H1 (cell line): ENCODE data around the gene KLHL30. TPM values are rescaled to one million over a fixed set of nuclear protein-coding genes. Genes with fewer than 3 reads are reported as not detected.

Source experiments
- CTCF ChIA-PET: fragments of 300-600 bp; sonication (Branson Sonifier 250); formaldehyde crosslinking; loops from one replicate; lab custom pipeline; 2021; ENCODE audit not compliant: partially characterized antibody; lab: Charles Lee
- POLR2A ChIA-PET: fragments of 300-600 bp; sonication (Branson Sonifier 250); formaldehyde crosslinking; loops from one replicate; lab custom pipeline; 2021; ENCODE audit warnings: inconsistent platforms; ENCODE audit not compliant: partially characterized antibody; lab: Charles Lee
- DNase-seq, 2 experiments: peaks; one replicate each; pipeline versions ENCODE4 v3.0.0 to v3.0.0-alpha.2; 2010 to 2022; ENCODE audit warnings: low spot score in 2 of 2, low read depth in 1 of 2, mixed read lengths in 1 of 2
- FAIRE-seq: peaks from 2 replicates; lab custom pipeline; 2011; peaks lifted over from hg19 to GRCh38; lab: Jason Lieb, UNC
- H2AFZ ChIP-seq: 2 replicates; pipeline ENCODE4 v1.8.1; 2012; ENCODE audit warnings: low read length, inconsistent platforms
- H2AK5ac ChIP-seq: 2 replicates; pipeline ENCODE4 v1.6.1; 2013; ENCODE audit warnings: low read depth, low read length
- H2BK120ac ChIP-seq: replicated peaks from 2 replicates; pipeline ENCODE3; 2013; ENCODE audit warnings: low read depth, low read length, inconsistent platforms
- H2BK12ac ChIP-seq: 2 replicates; pipeline ENCODE4 v1.6.1; 2013; ENCODE audit warnings: low read depth, low read length
- H2BK15ac ChIP-seq: 2 replicates; pipeline ENCODE4 v1.6.1; 2013; ENCODE audit warnings: low read length
- H2BK20ac ChIP-seq: 2 replicates; pipeline ENCODE4 v1.6.1; 2013; ENCODE audit warnings: low read length
- H2BK5ac ChIP-seq: 2 replicates; pipeline ENCODE4 v1.6.1; 2013; ENCODE audit warnings: low read depth, low read length
- H3K14ac ChIP-seq: 2 replicates; pipeline ENCODE4 v1.6.1; 2013; ENCODE audit warnings: inconsistent platforms; ENCODE audit not compliant: insufficient read length
- H3K18ac ChIP-seq: 2 replicates; pipeline ENCODE4 v1.6.1; 2013; ENCODE audit warnings: low read length; ENCODE audit errors: extremely low read depth
- H3K23ac ChIP-seq: 2 replicates; pipeline ENCODE4 v1.6.1; 2013; ENCODE audit warnings: inconsistent platforms; ENCODE audit not compliant: insufficient read length
- H3K23me2 ChIP-seq: 2 replicates; pipeline ENCODE4 v1.6.1; 2013; ENCODE audit warnings: low read depth, low read length
- H3K27ac ChIP-seq: 2 replicates; pipeline ENCODE4 v1.6.1; 2011; ENCODE audit warnings: low read depth, low read length, inconsistent platforms
- H3K27me3 ChIP-seq, 4 experiments: replicated peaks in 1 of 4; 1 replicate in 1 of 4; 2 replicates in 3 of 4; pipeline versions ENCODE4 v1.6.1 to v1.8.1; 2011 to 2013; ENCODE audit warnings: low read length in 3 of 4, mild to moderate bottlenecking in 3 of 4, inconsistent platforms in 2 of 4, mixed read lengths in 2 of 4, moderate library complexity in 1 of 4; ENCODE audit not compliant: control insufficient read depth in 3 of 4, insufficient read depth in 3 of 4; ENCODE audit errors: extremely low read depth in 1 of 4
- H3K36me3 ChIP-seq, 4 experiments: 2 replicates each; pipeline versions ENCODE4 v1.6.1 to v1.8.1; 2011 to 2013; ENCODE audit warnings: mild to moderate bottlenecking in 4 of 4, low read length in 3 of 4, moderate library complexity in 2 of 4, control low read depth in 1 of 4, inconsistent platforms in 1 of 4; ENCODE audit not compliant: insufficient read depth in 4 of 4, control insufficient read depth in 2 of 4
- H3K4ac ChIP-seq: replicated peaks from 2 replicates; pipeline ENCODE3; 2013; ENCODE audit warnings: low read length, low read depth, mixed read lengths, inconsistent platforms; ENCODE audit not compliant: insufficient read length
- H3K4me1 ChIP-seq, 4 experiments: replicated peaks in 1 of 4; 1 replicate in 1 of 4; 2 replicates in 3 of 4; pipeline versions ENCODE4 v1.6.1 to v1.8.1; 2011 to 2013; ENCODE audit warnings: low read length in 3 of 4, inconsistent platforms in 2 of 4, mixed read lengths in 1 of 4; ENCODE audit not compliant: insufficient read depth in 4 of 4, control insufficient read depth in 3 of 4
- H3K4me2 ChIP-seq, 2 experiments: 2 replicates each; pipeline versions ENCODE4 v1.6.1 to v1.8.1; 2011 to 2013; ENCODE audit warnings: low read depth in 2 of 2, low read length in 2 of 2, control low read depth in 1 of 2, inconsistent platforms in 1 of 2, mild to moderate bottlenecking in 1 of 2; ENCODE audit not compliant: insufficient read depth in 1 of 2
- H3K4me3 ChIP-seq, 4 experiments: fragments of 200-600, 300-600 bp in 1 of 4; sonication (generic), shearing (Covaris generic), sonication (Bioruptor Twin) in 1 of 4; 2 replicates each; pipeline versions ENCODE4 v1.5.1 to v1.8.1; 2011 to 2016; ENCODE audit warnings: low read length in 4 of 4, low read depth in 3 of 4, control low read depth in 2 of 4, inconsistent platforms in 2 of 4, mild to moderate bottlenecking in 2 of 4, mixed read lengths in 1 of 4, moderate library complexity in 1 of 4; ENCODE audit not compliant: insufficient read depth in 2 of 4; ENCODE audit errors: extremely low read depth in 1 of 4
- H3K56ac ChIP-seq: replicated peaks from 2 replicates; pipeline ENCODE3; 2013; ENCODE audit warnings: low read depth, mild to moderate bottlenecking, mixed read lengths, low read length, inconsistent platforms; ENCODE audit not compliant: insufficient read length
- H3K79me1 ChIP-seq: 2 replicates; pipeline ENCODE4 v1.6.1; 2013; ENCODE audit warnings: low read depth, low read length, control low read depth
- H3K79me2 ChIP-seq, 2 experiments: 2 replicates each; pipeline versions ENCODE4 v1.6.1 to v1.8.1; 2012 to 2013; ENCODE audit warnings: low read length in 2 of 2, mild to moderate bottlenecking in 2 of 2, inconsistent platforms in 1 of 2; ENCODE audit not compliant: insufficient read depth in 2 of 2, control insufficient read depth in 1 of 2
- H3K9ac ChIP-seq, 4 experiments: replicated peaks in 1 of 4; 1 replicate in 1 of 4; 2 replicates in 3 of 4; pipeline versions ENCODE4 v1.6.1 to v1.8.1; 2011 to 2013; ENCODE audit warnings: low read depth in 3 of 4, low read length in 3 of 4, control low read depth in 2 of 4, mild to moderate bottlenecking in 2 of 4, moderate library complexity in 2 of 4, inconsistent platforms in 1 of 4; ENCODE audit errors: extremely low read depth in 1 of 4
- H3K9me3 ChIP-seq, 2 experiments: 2 replicates each; pipeline versions ENCODE4 v1.6.1 to v1.8.1; 2012 to 2013; ENCODE audit warnings: mild to moderate bottlenecking in 2 of 2, moderate library complexity in 2 of 2, control low read depth in 1 of 2, inconsistent platforms in 1 of 2, low read depth in 1 of 2, low read length in 1 of 2, mixed read lengths in 1 of 2; ENCODE audit not compliant: insufficient read depth in 2 of 2
- H4K20me1 ChIP-seq, 2 experiments: replicated peaks in 1 of 2; 2 replicates each; pipeline versions ENCODE3 to v1.8.1; 2011 to 2013; ENCODE audit warnings: inconsistent platforms in 2 of 2, low read length in 2 of 2, mild to moderate bottlenecking in 1 of 2; ENCODE audit not compliant: insufficient read depth in 2 of 2, control insufficient read depth in 1 of 2
- H4K5ac ChIP-seq: 2 replicates; pipeline ENCODE4 v1.6.1; 2013; ENCODE audit warnings: low read length, low read depth, mixed read lengths, inconsistent platforms; ENCODE audit not compliant: insufficient read length
- H4K8ac ChIP-seq: 2 replicates; pipeline ENCODE4 v1.8.0; 2013; ENCODE audit warnings: mild to moderate bottlenecking, moderate library complexity, low read length, inconsistent platforms; ENCODE audit not compliant: insufficient read depth; ENCODE audit errors: extremely low read depth
- H4K91ac ChIP-seq: replicated peaks from 2 replicates; pipeline ENCODE3; 2013; ENCODE audit warnings: low read length, mixed read lengths, inconsistent platforms; ENCODE audit not compliant: insufficient read length
- GABPA ChIP-seq: IDR thresholded peaks from 2 replicates; pipeline ENCODE4 v1.6.1; 2011; ENCODE audit warnings: mild to moderate bottlenecking, low read length, moderate library complexity, borderline replicate concordance; ENCODE audit not compliant: insufficient read depth
- WGBS, 2 experiments: shearing (Covaris generic) in 1 of 2; methylation state at CpG; one replicate each; pipeline versions ENCODE4 v1.1.6 to v1.1.7; 2013 to 2015; ENCODE audit warnings: low lambda C conversion rate in 2 of 2, mixed read lengths in 2 of 2, inconsistent platforms in 1 of 2, low coverage in 1 of 2, missing lambda C conversion rate in 1 of 2; ENCODE audit not compliant: insufficient replicate concordance in 2 of 2, insufficient coverage in 1 of 2, insufficient read length in 1 of 2; ENCODE audit errors: extremely low coverage in 1 of 2, missing lambda C conversion rate in 1 of 2; 5-methylcytosine and 5-hydroxymethylcytosine counted together
- polyA plus RNA-seq, 7 experiments: library from polyadenylated mRNA; depleted of rRNA in 3 of 7; stranded (reverse) in 5 of 7; unstranded in 2 of 7; fragments of >200 nt in 5 of 7; fragments of 200-250 nt in 2 of 7; gene quantifications; 1 replicate in 5 of 7; 2 replicates in 1 of 7; 4 replicates in 1 of 7; pipeline versions ENCODE4 v1.2.1 to v1.2.3, GENCODE V29; 2011 to 2013; ENCODE audit warnings: missing spikeins in 2 of 7, mixed read lengths in 2 of 7
- total RNA-seq: library from RNA; stranded (reverse); fragmentation: NEBNext Ultra II Directional; extraction: Animal tissue kit (Norgen Biotek cat#: 25700); gene quantifications from 2 replicates; pipeline ENCODE4 v1.2.1, GENCODE V29; 2021
- TF ChIP-seq, protein P1 (sequence below): IDR thresholded peaks from 2 replicates; pipeline ENCODE4 v1.6.1; 2011; ENCODE audit warnings: low read length, improper control_type of control experiment
- TF ChIP-seq, protein P2 (sequence below): IDR thresholded peaks from 2 replicates; pipeline ENCODE4 v1.6.1; 2011; ENCODE audit warnings: low read depth, mild to moderate bottlenecking, low read length; ENCODE audit not compliant: insufficient read depth

KLHL30 gene
- total and polyA plus RNA-seq, 2 of the 8 experiments (the other 6 are each of a cell fraction or from before 2014, with no cell fraction given) = not detected

DNA sequence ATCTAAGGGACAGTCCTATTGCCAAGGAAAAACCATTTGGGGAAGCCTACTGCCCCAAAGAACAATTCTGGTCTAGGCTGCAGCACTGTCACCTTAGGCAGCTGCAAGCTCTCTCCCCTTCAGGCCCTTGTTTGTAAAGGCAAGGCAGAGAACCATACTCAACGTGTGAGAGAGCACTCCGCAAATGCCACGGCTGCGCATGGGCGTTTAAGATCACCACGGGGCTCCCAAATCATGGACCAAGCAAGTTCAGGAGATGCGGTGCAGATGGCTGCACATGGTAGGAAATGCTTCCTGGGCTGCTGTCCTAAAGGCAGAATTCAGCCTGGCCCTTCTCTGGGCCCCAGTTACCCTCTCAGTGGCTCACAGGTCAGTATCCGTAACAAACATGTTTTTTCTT lies 35.8 kb downstream of the KLHL30 start:
- no peaks in the 10 kb centered on the region for H3K27me3 ChIP-seq
- H2BK15ac ChIP-seq = no peak overlapping the region
- H3K4me3 ChIP-seq = no peak overlapping the region
- no peak overlapping the region for H2BK120ac ChIP-seq
- no peak overlapping the region for H3K27ac ChIP-seq
- peaks cover 7 to 50% (median 9%) of the 10 kb centered on the region in 4 experiments; a peak in 6 of 8 replicates for H3K36me3 ChIP-seq
- WGBS, 2 experiments = 97% methylated on average over 8 of the region's 8 CpGs; no CpG with 5 or more reads in 1 of the 2 experiments
- no peaks in the 10 kb centered on the region for H3K79me2 ChIP-seq
- H3K4me2 ChIP-seq = no peak overlapping the region
- no peak overlapping the region for H2BK20ac ChIP-seq
- ChIA-PET CTCF (interaction anchor here (0.5 to 2.2 kb wide), 6 partner anchors 9 to 89 kb away, joined by 3 to 10 read pairs (median 3); no protein-coding TSS in a partner anchor), POLR2A (interaction anchor here (1.6 kb wide), 1 partner anchor 10 kb away, joined by 3 read pairs; no protein-coding TSS in a partner anchor)
- FAIRE-seq = no peak
- no peak overlapping the region for H3K4ac ChIP-seq
- no peak overlapping the region for H2BK12ac ChIP-seq
- no peaks in the 10 kb centered on the region for H3K23me2 ChIP-seq
- no peaks in the 10 kb centered on the region for H3K9me3 ChIP-seq
- DNase-seq = no peak
- H4K5ac ChIP-seq = no peak overlapping the region
- H3K23ac ChIP-seq = no peak overlapping the region
- peaks cover 2 to 19% of the 10 kb centered on the region in 2 experiments for H4K20me1 ChIP-seq
- no peaks in the 10 kb centered on the region; the same call in 1 of the 2 replicates for H3K79me1 ChIP-seq
- H2AK5ac ChIP-seq = no peak overlapping the region
- H2AFZ ChIP-seq = no peak overlapping the region
- no peak overlapping the region for H3K14ac ChIP-seq
- H3K56ac ChIP-seq = no peak overlapping the region
- no peaks in the 10 kb centered on the region for H3K4me1 ChIP-seq
- no peak for TF ChIP-seq GABPA
- TF ChIP-seq, protein P1, sequence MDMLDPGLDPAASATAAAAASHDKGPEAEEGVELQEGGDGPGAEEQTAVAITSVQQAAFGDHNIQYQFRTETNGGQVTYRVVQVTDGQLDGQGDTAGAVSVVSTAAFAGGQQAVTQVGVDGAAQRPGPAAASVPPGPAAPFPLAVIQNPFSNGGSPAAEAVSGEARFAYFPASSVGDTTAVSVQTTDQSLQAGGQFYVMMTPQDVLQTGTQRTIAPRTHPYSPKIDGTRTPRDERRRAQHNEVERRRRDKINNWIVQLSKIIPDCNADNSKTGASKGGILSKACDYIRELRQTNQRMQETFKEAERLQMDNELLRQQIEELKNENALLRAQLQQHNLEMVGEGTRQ = no peak
- TF ChIP-seq, protein P2, sequence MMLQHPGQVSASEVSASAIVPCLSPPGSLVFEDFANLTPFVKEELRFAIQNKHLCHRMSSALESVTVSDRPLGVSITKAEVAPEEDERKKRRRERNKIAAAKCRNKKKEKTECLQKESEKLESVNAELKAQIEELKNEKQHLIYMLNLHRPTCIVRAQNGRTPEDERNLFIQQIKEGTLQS = no peak
- no peak overlapping the region for H3K18ac ChIP-seq
- no peak overlapping the region for H3K9ac ChIP-seq
- H2BK5ac ChIP-seq = no peak overlapping the region
- H4K91ac ChIP-seq = no peak overlapping the region
- H4K8ac ChIP-seq = no peak overlapping the region
